TTC549 (cell line): ENCODE results near the gene SMYD3.
"Not testable (repeated sequence)": the region's sequence is repeated elsewhere in the genome, so short reads cannot be mapped to it uniquely, and the experiment has no call there.

ENCODE experiments used
- FAIRE-seq: peaks from 2 replicates; lab custom pipeline; 2012; peaks lifted over from hg19 to GRCh38; lab: Jason Lieb, UNC

SMYD3 gene

GRCh38 chr1:245715291-245715701 lies 791.8 kb downstream of the SMYD3 start:
- FAIRE-seq, result no peak

- not testable (repeated sequence) for FAIRE-seq
Observed at GRCh38 chr1:245714027-245714426, 793.1 kb downstream of the SMYD3 start.

DNA sequence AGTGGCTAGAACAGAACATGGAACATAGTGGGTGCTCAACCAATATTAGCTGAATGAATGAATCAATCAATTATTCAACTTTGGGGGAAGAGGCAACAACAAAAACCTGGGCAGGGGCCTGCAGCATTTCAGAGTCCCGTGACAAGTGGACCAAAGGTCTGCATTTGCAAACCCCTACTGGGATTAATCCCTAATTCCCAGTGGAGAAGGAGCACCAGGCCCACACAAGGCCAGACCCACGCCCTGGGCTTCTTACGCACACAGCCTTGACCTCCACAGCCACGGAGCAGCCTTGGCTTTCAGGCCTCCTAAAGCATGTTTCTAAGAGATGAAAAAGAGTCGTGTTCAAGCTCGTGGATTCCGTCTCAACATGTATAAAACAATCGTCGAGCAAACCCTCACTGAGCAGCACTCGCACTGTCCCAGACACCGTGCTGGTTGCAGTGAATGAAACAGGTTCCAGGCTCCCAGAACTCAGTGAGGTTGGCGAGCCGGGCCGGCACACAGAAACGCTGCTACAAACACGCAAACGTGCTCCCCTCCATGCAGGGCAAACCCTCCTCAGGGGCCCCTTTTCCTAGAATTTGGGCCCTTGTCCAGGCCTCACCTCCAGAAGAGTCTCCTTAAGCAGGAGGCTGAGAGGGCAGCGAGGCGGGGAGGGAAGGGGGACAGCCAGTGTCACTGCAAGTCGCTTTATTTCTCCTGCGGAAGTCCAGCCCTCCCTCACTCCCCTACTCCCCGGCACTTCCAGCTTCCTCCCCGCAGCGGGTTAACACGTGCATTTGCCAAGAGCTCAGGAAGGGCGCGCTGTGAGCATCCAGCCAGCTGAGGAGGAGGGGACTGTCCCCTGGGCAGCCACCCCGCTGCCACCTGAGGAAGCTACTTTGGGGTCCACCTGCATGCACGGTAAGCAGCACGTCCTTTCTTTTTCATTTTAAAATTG lies 795.8 kb downstream of the SMYD3 start:
- no peak for FAIRE-seq

DNA sequence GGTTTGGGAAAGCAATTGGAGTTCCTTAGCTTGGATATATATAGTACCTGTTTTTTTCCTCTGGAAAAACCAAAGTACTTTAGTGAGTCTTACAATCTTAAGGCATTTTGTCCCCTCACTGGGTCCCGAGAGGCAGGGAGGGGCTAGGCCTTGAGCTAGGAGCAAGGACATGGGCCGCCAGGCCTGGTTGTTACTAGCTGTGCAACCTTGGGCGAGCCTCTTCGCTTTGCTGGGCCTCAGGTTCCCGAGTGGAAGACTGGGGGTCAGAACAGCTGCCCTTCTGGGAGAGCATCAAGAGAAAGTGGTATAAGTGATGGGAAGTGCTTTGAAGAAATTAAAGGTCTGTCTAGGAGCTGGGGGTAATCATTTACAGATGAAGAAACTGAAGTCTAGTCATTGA lies 799.1 kb downstream of the SMYD3 start:
- no peak for FAIRE-seq

GRCh38 chr1:245704765-245705164 lies 802.3 kb downstream of the SMYD3 start:
- FAIRE-seq, result no peak

GRCh38 chr1:245704341-245704740 lies 802.7 kb downstream of the SMYD3 start:
- no peak for FAIRE-seq

DNA sequence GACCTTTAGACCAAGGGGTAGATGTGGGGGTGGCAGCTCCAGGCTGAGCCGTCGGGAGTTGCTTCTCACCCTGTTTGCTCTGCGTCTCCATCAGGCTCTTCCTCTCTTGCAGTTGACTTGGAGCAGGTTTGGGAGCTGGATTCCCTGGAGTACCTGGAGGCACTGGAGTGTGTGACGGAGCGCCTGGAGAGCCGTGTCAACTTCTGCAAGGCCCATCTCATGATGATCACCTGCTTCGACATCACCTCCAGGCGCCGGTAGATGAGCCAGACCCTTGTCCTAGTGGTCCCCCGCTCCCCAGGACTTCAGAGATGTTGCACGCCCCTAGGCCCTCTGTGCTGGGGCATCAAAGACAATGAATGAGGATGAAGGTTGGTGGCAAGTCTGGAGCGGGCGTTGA lies 804.7 kb downstream of the SMYD3 start:
- no peak for FAIRE-seq

DNA sequence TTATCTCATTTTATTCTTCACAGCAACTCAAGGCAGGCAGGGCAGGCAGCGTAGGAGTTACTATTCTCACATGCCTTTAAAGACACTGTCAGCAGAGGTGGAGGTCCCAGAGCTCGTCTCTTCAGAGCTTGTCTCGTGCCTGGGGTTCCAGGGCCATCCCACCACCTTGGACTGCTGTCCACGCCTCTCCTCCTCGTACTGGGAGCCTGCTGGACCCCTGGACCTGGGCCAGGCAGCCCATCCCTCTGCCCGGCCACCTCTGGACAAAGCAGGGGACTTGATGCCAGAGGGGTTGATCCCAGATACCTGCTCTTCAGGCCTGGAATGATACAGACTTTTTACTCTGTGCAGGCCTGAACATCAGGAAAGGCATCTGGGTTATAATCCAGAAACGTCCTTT lies 805.4 kb downstream of the SMYD3 start:
- no peak for FAIRE-seq

- no peak for FAIRE-seq
Observed at GRCh38 chr1:245700631-245701030, 806.4 kb downstream of the SMYD3 start.
